ENCODE results near the gene REEP5.

Gene REEP5

DNA sequence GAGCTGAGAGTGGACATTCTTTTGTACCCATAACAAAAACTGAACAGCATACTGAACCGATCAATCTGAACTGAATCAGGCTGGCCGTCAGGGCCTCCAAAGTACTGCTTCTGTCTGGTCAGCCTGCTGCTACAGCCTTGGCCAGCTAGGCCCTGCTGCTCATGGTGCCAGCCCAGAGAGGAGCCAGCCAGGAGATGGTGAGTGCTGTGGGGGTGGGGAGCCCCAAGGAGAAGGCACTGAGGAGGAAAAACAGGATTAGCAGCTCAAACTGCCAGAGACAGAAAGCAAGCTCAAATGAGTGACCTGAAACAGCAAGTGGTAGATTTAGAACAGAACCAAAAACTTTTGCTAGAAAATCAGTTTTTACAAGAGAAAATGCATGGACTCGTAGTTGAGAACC, 37.0 kb downstream of the REEP5 start:
- DNase-seq (ENCODE audit: low read depth) = no peak

DNA sequence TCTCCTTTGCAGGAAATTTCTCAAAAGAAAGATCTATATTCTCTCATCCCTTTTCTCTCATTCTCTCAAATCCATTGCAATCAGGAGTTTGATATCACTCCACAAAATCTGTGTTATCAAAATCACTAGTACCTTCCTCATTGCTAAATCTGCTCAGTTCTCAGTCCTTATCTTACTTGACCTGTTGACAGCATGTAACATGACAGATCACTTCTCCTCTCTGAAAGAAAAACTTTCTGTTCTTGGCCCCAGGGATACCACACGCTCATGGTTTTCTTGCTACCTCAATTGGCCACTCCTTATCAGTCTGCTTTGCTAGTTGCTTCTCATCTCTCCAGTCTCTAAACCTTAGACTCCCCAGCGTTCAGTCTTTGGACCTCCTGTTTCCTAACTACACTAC, 38.8 kb downstream of the REEP5 start:
- DNase-seq (ENCODE audit: low read depth) = peak; percentile 69

DNA sequence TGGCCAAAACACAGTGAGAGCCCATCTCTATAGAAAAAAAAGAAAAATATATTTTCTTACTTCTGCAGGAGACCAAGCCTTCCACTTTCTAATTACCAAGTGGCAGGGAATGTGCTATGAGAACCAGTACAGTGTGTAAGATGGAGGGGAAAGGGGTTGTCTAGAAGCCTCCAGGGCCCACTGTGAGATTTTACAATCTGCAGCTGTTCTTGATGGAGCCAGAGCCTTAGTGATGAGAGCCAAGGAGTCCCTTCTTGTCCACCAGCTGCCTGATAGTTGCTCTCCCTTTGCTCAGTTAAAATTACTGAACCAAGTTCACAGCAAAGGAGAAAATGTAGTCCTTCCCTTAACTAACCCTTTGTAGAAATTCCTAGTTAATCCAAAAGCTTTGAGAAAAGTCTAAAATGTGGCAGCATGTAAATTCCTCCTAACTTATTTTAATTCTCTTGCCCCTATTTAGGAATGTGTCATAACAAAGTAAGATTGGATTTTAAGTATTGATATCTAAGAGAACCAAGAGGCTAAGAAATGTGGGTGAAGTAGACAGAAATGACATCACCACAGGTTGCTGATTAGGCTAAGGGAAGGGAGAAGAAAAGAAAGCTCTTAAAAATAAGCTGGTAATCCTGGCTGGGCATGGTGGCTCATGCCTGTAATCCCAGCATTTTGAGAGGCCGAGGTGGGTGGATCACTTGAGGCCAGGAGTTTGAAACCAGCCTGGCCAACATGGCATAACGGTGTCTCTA, 41.6 kb downstream of the REEP5 start:
- DNase-seq (ENCODE audit: low read depth) = no peak

DNA sequence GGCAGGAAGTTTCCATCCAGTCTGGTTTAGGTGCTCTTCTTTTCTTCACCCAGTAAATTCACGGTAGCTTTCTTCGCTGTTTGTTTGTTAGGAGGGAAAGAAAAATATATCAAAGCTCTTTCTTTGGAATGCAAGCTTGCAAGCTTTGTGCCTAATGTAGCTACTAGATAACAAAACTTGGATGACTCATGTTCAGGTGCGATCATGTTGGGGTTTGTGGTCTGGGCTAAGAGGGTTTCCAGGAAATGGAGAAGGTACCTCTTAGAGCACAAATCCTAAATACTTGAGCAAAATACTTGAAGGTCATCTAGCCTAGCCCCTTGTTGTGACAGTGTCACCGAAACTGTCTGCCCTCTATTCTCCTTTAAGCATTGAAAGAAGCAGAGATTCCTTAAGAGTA, 43.3 kb downstream of the REEP5 start:
- DNase-seq (ENCODE audit: low read depth) = peak; percentile 52

DNA sequence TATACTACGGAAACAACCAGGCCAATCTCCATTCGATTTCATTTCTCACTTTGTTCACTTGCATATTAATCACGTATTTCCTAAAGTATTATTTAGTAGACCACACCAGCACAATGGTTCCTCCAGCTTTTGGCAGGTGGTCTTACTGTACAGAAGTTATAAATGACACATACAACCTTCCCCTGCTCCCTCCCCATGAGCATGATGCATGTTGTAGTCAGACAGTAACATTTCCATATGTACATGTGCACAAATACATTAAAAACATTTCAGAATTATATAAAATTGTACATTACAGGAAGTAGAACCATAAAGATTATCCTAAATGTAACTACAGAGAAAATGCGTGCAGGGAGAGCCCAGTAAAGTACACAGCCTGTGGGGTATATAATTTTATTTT, 43.9 kb downstream of the REEP5 start:
- DNase-seq (ENCODE audit: low read depth) = no peak

DNA sequence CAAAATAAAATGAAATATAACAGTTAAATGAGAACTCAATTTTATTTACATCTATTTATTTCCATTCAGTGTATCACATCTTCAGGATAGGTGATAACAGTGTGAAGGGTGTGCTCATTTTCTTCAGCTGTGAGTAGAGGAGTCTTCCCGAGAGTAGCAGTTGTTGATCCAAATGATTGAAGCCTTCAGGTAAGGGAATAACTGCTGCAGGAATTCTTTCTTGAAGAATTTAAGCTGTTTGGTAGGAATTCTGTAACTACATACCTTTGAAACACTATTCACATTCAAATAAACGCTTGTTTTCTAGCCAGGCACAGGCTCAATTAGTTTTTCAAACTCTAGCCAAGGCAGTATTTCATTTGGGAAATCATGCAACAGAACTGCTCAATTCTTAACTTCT, 45.7 kb downstream of the REEP5 start:
- no peak for DNase-seq (ENCODE audit: low read depth)

DNA sequence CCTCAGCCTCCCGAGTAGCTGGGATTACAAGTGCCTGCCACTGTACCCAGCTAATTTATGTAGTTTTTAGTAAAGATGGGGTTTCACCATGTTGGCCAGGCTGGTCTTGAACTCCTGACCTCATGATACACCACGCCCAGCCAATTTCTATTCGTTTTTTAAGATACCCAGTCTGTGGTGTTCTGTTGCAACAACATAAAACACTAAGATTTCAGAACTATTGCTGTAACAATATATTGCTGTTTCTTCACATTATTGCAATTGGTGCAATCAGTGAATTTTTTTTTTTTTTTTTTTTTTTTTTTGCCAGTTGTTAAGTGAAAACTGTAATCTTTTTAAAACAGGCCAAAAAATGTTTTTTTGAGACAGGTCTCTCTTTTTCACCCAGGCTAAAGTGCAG, 51.1 kb downstream of the REEP5 start:
- peak; percentile 23 for DNase-seq (ENCODE audit: low read depth)

DNA sequence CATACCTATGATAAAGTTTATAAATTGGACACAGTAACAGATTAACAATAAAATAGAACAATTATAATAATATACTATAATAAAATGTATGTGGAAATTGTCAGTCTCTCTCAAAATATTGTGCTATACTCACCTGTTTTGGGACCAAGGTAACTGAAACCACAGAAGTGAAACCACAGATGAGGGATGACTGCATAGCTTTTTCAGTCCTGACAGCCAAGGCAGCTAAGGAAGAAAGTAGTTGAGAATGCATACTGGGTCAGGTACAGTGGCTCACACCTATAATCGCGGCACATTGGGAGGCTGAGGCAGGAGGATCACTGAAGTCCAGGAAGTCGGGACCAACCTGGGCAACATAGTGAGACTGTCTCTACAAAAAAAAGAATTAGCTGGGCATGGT, 52.1 kb downstream of the REEP5 start:
- no peak for DNase-seq (ENCODE audit: low read depth)

DNA sequence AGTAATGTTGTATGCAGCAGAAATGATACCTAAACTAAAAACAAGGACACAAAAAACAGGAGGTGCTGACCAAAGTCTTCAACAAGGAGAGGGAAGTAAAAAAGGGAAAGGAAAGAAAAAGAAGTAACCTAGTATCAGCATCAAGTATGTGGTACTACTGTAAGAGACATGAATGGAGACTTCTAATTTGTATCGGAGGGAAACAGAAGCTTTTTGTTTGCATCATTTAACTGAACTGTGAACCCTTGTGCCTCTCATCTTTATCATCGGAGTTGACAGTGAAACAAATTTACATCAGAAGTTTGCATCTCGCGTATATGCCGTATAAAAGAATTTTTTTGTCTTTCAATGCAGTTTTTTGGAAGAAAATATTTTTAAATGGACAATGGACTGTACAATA, 54.6 kb downstream of the REEP5 start:
- DNase-seq (ENCODE audit: low read depth) = no peak

DNA sequence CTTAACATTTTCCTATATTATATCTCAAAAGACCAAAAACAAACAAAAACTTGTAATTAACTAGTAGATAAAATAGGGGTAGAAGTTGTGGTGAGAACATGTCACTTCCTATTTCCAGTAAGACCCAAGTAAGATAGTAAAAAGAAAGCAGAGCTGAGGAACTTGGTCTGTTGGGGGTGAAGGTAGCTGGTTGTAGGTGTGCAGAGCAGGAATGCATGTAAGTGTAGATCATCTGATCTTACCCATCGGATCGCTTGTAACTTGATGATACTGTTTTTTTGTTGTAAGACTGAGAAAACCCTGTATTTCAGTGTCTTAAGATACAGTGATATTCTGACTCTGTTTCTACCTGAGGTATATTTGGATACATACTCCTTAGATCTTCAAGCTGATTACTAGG, 55.3 kb downstream of the REEP5 start:
- DNase-seq (ENCODE audit: low read depth) = no peak

DNA sequence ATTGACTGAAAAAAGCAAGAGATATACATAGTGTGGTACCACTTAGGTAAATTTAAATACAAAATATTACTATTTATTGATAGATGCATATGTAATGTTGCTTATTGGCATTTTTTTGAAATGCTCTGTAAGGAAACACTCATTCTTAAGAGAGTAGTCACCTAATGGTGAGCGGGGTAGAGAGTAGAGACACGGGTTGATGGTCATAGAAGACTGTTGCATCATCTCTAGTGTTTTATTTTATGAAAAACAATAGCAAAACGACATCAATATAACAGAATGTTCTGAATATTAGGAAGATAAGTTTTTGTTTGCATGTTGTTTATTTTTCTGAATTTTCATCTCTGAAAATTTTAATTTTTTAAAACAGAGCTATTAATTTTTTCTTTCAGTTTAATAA, 56.9 kb downstream of the REEP5 start:
- no peak for DNase-seq (ENCODE audit: low read depth)

DNA sequence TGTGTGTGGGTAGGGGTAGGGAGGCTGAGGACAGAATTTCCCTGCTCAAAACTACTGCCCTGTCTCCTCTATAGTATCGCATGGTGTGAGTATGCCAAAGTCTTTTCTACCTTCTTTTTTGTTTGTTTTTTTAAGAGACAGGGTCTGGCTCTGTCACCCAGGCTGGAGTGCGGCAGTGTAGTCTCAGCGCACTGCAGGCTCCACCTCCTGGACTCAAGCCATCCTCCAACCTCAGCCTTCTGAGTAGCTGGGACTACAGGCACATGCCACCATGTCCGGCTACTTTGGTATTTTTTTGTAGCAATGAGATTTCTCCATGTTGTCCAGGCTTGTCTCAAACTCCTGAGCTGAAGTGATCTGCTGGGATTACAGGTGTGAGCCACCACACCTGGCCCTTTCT, 58.5 kb downstream of the REEP5 start:
- no peak for DNase-seq (ENCODE audit: low read depth)

DNA sequence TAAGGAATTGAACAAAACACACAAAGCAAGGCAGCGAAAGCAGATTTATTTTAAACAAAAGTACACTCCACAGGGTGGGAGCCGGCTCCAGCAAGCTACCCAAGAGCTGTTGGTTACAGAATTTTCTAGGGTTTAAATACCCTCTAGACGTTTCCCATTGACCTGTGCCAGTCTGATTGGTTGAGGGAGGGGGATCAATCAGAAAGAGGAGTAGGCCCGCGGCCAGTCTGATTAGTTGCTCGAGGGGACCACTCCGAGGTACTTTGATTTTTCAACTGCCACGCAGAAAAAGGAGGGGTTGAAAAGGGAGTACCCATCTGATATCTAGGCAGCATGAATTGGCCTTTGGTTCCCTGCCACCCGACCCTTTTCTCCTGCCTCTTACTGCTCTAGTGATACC, 59.9 kb downstream of the REEP5 start:
- DNase-seq (ENCODE audit: low read depth) = no peak

DNA sequence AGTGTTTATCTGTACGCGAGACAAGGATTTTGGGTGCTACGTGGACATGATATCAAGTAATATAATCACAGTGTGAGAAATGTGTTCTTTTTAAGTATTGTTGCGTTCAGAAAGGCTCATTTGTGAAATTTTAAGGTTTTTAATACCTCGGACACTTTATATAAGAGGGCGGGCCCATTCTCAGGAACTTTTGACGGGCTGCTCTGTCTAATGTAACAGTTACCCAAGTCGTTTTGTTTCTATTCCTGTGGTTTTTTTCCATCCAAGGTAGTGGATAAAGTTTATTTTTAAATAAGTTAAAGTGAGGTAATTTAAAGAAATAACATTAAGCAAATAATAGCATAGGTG, 60.4 kb downstream of the REEP5 start:
- DNase-seq (ENCODE audit: low read depth) = no peak

DNA sequence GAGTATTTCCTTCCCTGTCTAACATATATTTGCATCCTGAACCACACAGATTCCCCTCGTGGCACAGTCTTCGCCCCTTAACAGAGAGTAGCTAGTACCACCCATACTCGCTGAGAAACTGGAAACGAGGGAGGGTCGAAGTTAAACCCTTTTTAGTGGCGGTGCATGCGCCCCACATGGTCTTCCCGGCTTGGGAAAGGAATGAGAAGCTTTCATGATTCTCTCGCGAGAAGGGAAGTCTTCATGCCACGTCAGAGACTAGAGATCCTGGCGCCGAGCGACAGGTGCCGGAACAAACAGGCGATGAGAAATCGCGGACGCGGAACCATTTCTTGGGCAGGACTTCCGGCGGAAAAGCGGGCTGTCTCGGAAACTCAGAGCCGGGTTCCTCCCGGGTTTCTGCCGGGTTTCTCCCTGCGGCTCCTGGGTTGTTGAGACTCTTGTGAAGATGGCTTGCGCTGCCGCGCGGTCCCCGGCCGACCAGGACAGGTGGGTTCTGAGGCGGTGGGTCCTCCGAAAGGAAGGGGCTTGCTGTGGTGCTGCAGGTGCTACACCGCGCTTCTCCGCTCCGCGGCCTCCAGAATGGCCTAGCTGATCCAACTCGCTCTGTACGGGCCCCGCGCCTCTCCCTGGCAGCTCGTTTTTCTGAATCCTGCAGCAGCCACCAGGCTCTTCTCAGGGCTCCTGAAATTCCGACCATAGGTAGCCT, 60.9 kb downstream of the REEP5 start, which contains the start of gene SRP19:
Gene SRP19 (plus strand): TSS at position 359 of the 709 bp plus-strand sequence. CDS start 90 bp downstream, at position 449.
- peak; percentile 98 for DNase-seq (ENCODE audit: low read depth)

DNA sequence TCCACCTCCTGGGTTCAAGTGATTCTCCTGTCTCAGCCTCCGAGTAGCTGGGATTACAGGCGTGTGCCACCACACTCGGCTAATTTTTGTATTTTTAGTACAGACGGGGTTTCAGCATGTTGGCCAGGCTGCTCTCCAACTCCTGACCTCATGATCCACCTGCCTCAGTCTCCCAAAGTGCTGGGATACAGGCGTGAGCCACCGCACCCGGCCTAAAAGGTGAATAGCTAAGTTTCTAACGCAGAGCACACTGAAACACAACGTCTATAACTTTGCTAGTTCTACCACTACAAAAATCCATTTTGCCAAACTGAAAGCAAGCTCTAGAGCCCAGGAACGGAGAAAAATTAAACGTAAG, 61.5 kb downstream of the REEP5 start:
- DNase-seq (ENCODE audit: low read depth) = peak; percentile 9

DNA sequence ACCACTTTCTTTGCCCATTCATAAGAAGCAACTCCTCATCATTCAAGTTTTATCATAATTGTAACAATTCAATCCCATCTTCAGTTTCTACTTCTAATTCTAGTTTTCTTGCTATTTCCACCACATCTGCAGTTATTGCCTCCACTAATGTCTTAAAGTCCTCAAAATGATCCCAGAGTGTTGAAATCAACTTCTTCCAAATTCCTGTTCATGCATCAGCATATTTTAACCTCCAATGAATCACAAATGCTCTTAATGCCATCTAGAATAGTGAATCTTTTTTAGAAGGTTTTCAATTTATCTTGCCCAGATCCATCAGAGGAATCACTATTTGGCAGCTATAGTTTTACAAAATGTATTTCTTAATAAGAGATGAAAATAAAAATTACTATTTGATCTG, 64.2 kb downstream of the REEP5 start:
- DNase-seq (ENCODE audit: low read depth) = peak; percentile 11

DNA sequence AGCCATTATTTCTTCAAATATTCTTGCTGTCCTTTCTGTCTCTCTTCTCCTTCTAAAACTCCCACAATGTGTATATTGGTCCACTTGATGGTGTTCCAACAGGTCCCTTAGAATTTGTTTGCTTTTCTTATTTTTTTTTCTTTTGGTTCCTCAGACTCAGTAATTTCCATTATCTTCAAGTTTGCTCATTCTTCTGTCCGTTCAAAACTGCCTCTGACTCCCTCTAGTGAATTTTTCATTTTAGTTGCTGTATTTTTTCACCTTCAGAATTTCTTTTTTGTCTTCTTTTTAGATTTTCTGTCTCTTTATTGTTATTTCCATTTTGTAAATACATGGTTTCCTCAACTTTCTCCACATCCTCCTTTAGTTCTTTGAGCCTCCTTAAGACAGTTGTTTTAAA, 67.4 kb downstream of the REEP5 start:
- no peak for DNase-seq (ENCODE audit: low read depth)

DNA sequence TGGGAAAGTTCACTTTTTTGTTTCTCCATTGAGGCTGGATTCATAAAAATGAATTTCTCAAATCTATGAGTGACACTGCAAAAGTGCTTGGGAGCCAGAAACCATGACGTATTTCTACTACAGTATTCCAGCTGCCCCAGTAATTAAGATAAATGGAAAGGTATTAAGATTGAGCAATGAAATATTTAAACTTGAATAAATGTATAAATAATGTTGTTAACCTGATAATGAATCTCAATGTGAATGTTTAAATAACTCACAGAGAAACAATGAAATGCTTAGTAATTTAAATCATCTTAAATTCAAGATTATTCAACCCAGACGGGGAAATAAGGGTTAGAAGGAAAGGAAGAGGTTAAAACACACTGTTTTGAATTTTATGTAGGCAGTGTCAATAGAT, 72.1 kb downstream of the REEP5 start:
- DNase-seq (ENCODE audit: low read depth) = no peak

DNA sequence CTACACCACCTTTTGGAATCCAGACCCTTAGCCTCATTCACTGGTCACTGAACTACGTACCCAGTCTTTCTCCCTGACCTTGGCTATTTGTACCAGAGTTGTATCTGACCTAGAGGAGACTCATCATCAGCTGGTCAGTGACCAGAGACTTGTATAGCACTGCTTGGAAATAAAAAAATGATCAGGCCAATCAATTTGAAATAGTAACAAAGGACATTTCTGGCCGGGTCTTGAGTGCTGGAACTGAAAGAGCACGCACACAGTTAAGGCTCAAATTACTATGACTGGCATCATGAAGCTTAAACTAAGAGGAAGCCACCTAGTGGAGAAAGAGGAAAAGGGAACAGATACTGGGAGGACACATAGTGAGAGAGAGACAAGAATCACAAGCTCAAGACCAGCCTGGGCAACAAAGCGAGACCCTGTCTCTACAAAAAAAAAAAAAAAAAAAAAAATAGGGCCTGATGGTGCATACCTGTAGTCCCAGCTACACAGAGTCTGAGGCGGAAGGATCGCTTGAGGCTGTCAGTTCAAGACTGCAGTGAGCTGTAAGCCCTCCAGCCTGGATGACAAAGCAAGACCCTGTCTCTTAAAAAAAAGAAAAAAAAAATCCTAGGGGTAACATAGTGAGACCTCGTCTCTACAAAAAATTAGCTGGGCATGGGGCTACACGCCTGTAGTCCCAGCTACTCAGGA, 73.8 kb downstream of the REEP5 start:
- DNase-seq (ENCODE audit: low read depth) = peak; percentile 68

DNA sequence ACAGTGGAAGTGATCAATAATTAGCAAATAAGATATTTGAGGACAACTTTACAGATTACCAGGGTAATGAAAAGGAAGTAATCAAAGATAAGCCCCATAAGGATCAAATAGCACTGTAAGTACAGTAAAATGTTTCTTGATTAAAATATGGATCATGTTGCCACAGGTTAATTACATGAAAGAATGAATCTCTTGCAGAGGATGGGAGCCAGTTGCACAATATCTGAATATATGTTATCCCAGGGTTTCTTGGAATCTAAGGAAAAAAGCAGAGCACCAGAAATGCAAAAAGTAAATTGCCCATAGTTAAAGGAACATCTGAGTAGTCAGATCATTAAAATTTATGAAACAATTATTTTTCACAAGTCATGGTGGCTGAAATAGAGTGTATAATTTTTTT, 74.7 kb downstream of the REEP5 start:
- no peak for DNase-seq (ENCODE audit: low read depth)

DNA sequence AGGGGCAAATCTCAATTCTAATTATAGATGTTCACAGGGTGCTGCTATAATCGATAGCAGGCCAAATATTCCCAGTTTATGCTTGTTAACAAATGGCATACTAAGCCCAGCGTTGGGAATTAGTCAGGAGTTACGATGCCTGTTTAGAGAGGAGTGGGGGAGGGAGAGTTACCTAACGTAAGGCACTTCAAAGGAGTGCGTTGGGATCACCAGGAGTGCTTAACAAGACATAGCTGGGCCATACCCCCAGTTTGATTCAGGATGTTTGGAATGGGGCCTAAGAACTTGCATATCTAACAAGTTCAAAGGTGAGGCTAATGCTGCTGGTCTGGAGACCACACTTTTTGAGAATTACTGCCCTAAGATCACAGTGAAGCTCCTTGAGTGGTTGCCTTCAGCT, 75.5 kb downstream of the REEP5 start:
- DNase-seq (ENCODE audit: low read depth) = no peak

DNA sequence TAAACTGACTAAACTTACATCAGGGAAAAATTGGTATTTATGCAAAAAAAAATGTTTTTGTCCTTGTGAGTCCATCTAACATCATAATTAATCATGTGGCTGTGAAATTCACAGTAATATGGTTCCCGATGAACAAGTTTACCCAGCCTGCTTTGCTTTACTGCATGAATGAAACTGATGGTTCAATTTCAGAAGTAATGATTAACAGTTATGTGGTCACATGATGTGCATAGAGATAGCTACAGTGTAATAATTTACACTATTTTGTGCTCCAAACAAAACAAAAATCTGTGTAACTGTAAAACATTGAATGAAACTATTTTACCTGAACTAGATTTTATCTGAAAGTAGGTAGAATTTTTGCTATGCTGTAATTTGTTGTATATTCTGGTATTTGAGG, 77.5 kb downstream of the REEP5 start:
- no peak for DNase-seq (ENCODE audit: low read depth)

Measured in amniotic epithelial cell (primary cell).